ENCODE results near the gene TSPAN31.

Gene TSPAN31

GRCh38 chr12:57765698-57766463 is 21.0 kb downstream of the TSPAN31 start:
- Mint-ChIP-seq H3K9me3 (peaks cover 4% of the 10 kb centered on the region), H3K27ac (no peak overlapping the region), H3K36me3 (ENCODE audit: low read depth) (peaks cover 33% of the 10 kb centered on the region), H3K4me3 (peak overlapping the region; percentile 55), H3K27me3 (ENCODE audit: low read depth, poor library complexity) (peaks cover 83% of the 10 kb centered on the region), H3K4me1 (peaks cover 29% of the 10 kb centered on the region)
- DNase-seq, result peak; percentile 31
- no peak for TF ChIP-seq CTCF (IDR thresholded peaks at IDR 0.05)

- TF ChIP-seq CTCF (IDR thresholded peaks at IDR 0.05), result no peak
- Mint-ChIP-seq H3K27ac (no peak within 1 kb of the TSS), H3K27me3 (ENCODE audit: low read depth, poor library complexity) (peaks cover 76% of the 10 kb centered on the region)
Observed at GRCh38 chr12:57766464-57767304, 21.8 kb downstream of the TSPAN31 start, which contains the start of gene CYP27B1. Gene CYP27B1 (minus strand): TSS chr12:57767078. CDS start chr12:57767041, 37 bp downstream.

GRCh38 chr12:57767305-57767698 is 22.5 kb downstream of the TSPAN31 start:
- Mint-ChIP-seq H3K27ac (no peak overlapping the region), H3K4me3 (no peak overlapping the region), H3K9me3 (peaks cover 4% of the 10 kb centered on the region), H3K27me3 (ENCODE audit: low read depth, poor library complexity) (peaks cover 72% of the 10 kb centered on the region), H3K36me3 (ENCODE audit: low read depth) (peaks cover 33% of the 10 kb centered on the region), H3K4me1 (peaks cover 40% of the 10 kb centered on the region)
- no peak for DNase-seq
- TF ChIP-seq CTCF (IDR thresholded peaks at IDR 0.05), result no peak

More at GRCh38 chr12:57766464-57767304, 21.8 kb downstream of the TSPAN31 start, which contains the start of gene CYP27B1:
- peaks cover 4% of the 10 kb centered on the region for H3K9me3 Mint-ChIP-seq
- peak; percentile 23 for DNase-seq
- H3K4me1 Mint-ChIP-seq, result peaks cover 37% of the 10 kb centered on the region
- H3K36me3 Mint-ChIP-seq (ENCODE audit: low read depth), result peaks cover 33% of the 10 kb centered on the region
- peak within 1 kb of the TSS; percentile 55 for H3K4me3 Mint-ChIP-seq

- H3K4me1 Mint-ChIP-seq, result peaks cover 43% of the 10 kb centered on the region
- no peak for DNase-seq
- peaks cover 67% of the 10 kb centered on the region for H3K27me3 Mint-ChIP-seq (ENCODE audit: low read depth, poor library complexity)
- peaks cover 4% of the 10 kb centered on the region for H3K9me3 Mint-ChIP-seq
- no peak overlapping the region for H3K27ac Mint-ChIP-seq
- peaks cover 33% of the 10 kb centered on the region for H3K36me3 Mint-ChIP-seq (ENCODE audit: low read depth)
- no peak for TF ChIP-seq CTCF (IDR thresholded peaks at IDR 0.05)
- H3K4me3 Mint-ChIP-seq, result no peak overlapping the region
Observed at GRCh38 chr12:57767876-57768275, 23.0 kb downstream of the TSPAN31 start.

GRCh38 chr12:57769594-57769993 is 24.8 kb downstream of the TSPAN31 start:
- Mint-ChIP-seq H3K4me1 (peaks cover 46% of the 10 kb centered on the region), H3K9me3 (no peaks in the 10 kb centered on the region), H3K27ac (no peak overlapping the region), H3K36me3 (ENCODE audit: low read depth) (peaks cover 33% of the 10 kb centered on the region), H3K27me3 (ENCODE audit: low read depth, poor library complexity) (peaks cover 54% of the 10 kb centered on the region), H3K4me3 (peak overlapping the region; percentile 51)
- no peak for TF ChIP-seq CTCF (IDR thresholded peaks at IDR 0.05)
- DNase-seq, result no peak
